Activated naive CD4-positive, alpha-beta T cell treated with anti-CD3 and anti-CD28 coated beads, Interleukin-2, amount 50 U/mL, for 24 hours (primary cell): Measurements from ENCODE around the gene HMGN2.
A peak's percentile ranks its signal among the peaks of the same experiment; 100 is the strongest.
"Not testable (repeated sequence)": the region's sequence is repeated elsewhere in the genome, so short reads cannot be mapped to it uniquely, and the experiment has no call there.

Source experiments
- H3K27ac Mint-ChIP-seq: one replicate; pipeline ENCODE4 v1.8.0; 2021; ENCODE audit warnings: mild to moderate bottlenecking, mixed read lengths
- H3K27me3 Mint-ChIP-seq: one replicate; pipeline ENCODE4 v1.8.0; 2021; ENCODE audit warnings: mixed read lengths
- H3K36me3 Mint-ChIP-seq: one replicate; pipeline ENCODE4 v1.8.0; 2021; ENCODE audit warnings: mixed read lengths
- H3K4me1 Mint-ChIP-seq: one replicate; pipeline ENCODE4 v1.8.0; 2021; ENCODE audit warnings: mixed read lengths
- H3K4me3 Mint-ChIP-seq: one replicate; pipeline ENCODE4 v1.8.0; 2021; ENCODE audit warnings: mild to moderate bottlenecking, mixed read lengths
- H3K9me3 Mint-ChIP-seq: one replicate; pipeline ENCODE4 v1.8.0; 2021; ENCODE audit warnings: mixed read lengths

Gene HMGN2

GRCh38 chr1:26500488-26501175 lies 28.4 kb downstream of the HMGN2 start:
- Mint-ChIP-seq H3K36me3 (no peaks in the 10 kb centered on the region), H3K4me3 (peak overlapping the region; percentile 87)

DNA sequence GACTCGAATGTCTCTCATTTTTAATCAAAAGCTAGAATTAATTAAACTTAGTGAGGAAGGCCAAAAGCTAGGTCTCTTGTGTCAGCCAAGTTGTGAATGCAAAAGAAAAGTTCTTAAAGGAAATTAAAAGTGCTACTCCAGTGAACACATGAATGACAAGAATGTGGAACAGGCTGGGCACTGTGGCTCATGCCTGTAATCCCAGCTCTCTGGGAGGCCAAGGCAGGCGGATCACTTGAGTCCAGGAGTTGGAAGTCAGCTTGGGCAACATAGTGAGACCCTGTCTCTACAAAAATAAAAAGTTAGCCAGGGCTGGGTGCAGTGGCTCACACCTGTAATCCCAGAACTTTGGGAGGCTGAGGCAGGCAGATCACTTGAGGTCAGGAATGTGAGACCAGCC lies 38.5 kb downstream of the HMGN2 start:
- not testable (repeated sequence) for H3K4me3 Mint-ChIP-seq

More at GRCh38 chr1:26500488-26501175, 28.4 kb downstream of the HMGN2 start:
- Mint-ChIP-seq H3K27me3 (no peaks in the 10 kb centered on the region), H3K27ac (peak overlapping the region; percentile 90), H3K9me3 (no peaks in the 10 kb centered on the region), H3K4me1 (peaks cover 5% of the 10 kb centered on the region)

GRCh38 chr1:26515836-26516235 lies 43.6 kb downstream of the HMGN2 start:
- H3K9me3 Mint-ChIP-seq, H3K27me3 Mint-ChIP-seq, H3K36me3 Mint-ChIP-seq, H3K4me3 Mint-ChIP-seq, H3K27ac Mint-ChIP-seq, H3K4me1 Mint-ChIP-seq: not testable (repeated sequence)

More for the DNA sequence above, 38.5 kb downstream of the HMGN2 start:
- H3K36me3 Mint-ChIP-seq, H3K27me3 Mint-ChIP-seq, H3K27ac Mint-ChIP-seq, H3K4me1 Mint-ChIP-seq, H3K9me3 Mint-ChIP-seq: not testable (repeated sequence)

GRCh38 chr1:26516987-26517765 lies 44.9 kb downstream of the HMGN2 start:
- Mint-ChIP-seq H3K4me1 (no peaks in the 10 kb centered on the region), H3K36me3 (no peaks in the 10 kb centered on the region), H3K4me3 (no peak overlapping the region), H3K27me3 (no peaks in the 10 kb centered on the region), H3K9me3 (no peaks in the 10 kb centered on the region), H3K27ac (no peak overlapping the region)

DNA sequence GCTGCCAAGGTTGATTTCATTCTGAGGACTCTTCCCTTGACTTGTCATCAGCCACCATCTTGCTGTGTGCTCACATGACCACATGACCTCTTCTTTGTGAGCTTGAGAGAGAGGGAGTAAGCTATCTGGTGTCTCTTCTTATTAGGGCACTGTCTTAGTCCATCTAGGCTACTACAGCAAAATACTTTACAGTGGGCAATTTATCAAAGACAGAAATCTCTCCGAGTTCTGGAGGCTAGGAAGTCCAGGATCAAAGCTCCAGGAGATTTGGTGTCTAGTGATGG lies 45.5 kb downstream of the HMGN2 start:
- Mint-ChIP-seq H3K4me3 (no peak overlapping the region), H3K9me3 (no peaks in the 10 kb centered on the region), H3K27ac (no peak overlapping the region), H3K36me3 (no peaks in the 10 kb centered on the region), H3K27me3 (no peaks in the 10 kb centered on the region), H3K4me1 (no peaks in the 10 kb centered on the region)

DNA sequence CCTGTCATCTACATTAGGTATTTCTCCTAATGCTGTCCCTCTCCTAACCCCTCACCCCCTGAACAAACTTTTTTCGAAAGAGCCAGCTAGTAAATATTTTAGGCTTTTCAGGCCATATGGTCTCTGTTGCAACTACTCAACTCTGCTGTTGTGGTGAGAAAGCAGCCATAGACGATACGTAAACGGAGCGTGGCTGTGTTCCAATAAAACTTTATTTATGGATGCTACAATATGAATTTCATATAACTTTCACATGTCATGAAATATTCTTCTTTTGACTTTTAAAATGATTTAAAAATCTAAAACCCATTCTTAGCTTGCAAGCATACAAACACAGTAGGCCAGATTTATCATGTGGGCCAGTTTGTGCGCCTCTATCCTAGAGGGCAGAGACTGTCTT lies 46.1 kb downstream of the HMGN2 start:
- Mint-ChIP-seq H3K27ac (no peak overlapping the region), H3K27me3 (no peaks in the 10 kb centered on the region), H3K4me3 (no peak overlapping the region), H3K9me3 (no peaks in the 10 kb centered on the region), H3K4me1 (no peaks in the 10 kb centered on the region), H3K36me3 (no peaks in the 10 kb centered on the region)

DNA sequence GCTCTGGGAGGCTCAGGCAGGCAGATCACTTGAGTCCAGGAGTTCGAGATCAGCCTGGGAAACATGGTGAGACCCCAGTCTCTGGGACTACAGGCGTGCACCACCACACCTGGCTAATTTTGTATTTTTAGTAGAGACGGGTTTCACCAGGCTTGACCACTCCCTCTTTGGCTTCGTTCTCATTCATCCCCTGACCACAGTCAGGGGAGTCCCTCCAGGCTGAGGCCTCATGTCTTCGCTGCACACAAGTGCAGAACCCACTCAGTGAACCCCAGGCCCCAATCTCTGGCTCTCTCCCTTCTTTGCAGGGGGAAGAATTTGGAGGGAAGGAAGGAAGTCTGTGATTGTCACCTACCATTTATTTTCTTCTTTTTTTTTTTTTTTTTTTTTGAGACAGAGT lies 48.1 kb downstream of the HMGN2 start:
- no peaks in the 10 kb centered on the region for H3K27me3 Mint-ChIP-seq
- no peaks in the 10 kb centered on the region for H3K36me3 Mint-ChIP-seq
- peaks cover 4% of the 10 kb centered on the region for H3K4me1 Mint-ChIP-seq
- H3K27ac Mint-ChIP-seq = no peak overlapping the region
- no peaks in the 10 kb centered on the region for H3K9me3 Mint-ChIP-seq
- H3K4me3 Mint-ChIP-seq = no peak overlapping the region

DNA sequence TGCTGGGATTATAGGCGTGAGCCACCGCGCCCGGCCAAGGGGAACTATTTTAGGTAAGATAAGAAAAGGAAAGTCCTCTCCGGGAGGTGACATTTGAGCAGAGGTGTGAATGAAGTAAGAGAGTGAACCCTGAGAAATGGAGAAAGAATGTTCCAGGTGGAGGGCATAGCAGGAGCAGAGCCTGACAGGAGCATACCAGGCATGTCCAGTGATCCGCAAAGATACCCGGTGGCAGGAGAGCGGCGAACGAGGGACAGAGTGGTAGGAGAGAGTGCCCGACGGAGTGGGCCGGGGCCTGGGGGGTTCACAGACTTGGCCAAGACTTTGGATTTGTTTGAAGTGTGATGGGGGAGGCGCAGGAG lies 49.4 kb downstream of the HMGN2 start:
- H3K36me3 Mint-ChIP-seq = no peaks in the 10 kb centered on the region

GRCh38 chr1:26522073-26522472 lies 49.8 kb downstream of the HMGN2 start:
- no peaks in the 10 kb centered on the region for H3K9me3 Mint-ChIP-seq
- H3K27ac Mint-ChIP-seq = no peak overlapping the region
- H3K4me1 Mint-ChIP-seq = peaks cover 4% of the 10 kb centered on the region
- no peak overlapping the region for H3K4me3 Mint-ChIP-seq
- H3K27me3 Mint-ChIP-seq = no peaks in the 10 kb centered on the region
- H3K36me3 Mint-ChIP-seq = no peaks in the 10 kb centered on the region

More for the DNA sequence above, 49.4 kb downstream of the HMGN2 start:
- Mint-ChIP-seq H3K27ac (no peak overlapping the region), H3K9me3 (no peaks in the 10 kb centered on the region), H3K4me1 (peaks cover 4% of the 10 kb centered on the region), H3K27me3 (no peaks in the 10 kb centered on the region), H3K4me3 (no peak overlapping the region)

DNA sequence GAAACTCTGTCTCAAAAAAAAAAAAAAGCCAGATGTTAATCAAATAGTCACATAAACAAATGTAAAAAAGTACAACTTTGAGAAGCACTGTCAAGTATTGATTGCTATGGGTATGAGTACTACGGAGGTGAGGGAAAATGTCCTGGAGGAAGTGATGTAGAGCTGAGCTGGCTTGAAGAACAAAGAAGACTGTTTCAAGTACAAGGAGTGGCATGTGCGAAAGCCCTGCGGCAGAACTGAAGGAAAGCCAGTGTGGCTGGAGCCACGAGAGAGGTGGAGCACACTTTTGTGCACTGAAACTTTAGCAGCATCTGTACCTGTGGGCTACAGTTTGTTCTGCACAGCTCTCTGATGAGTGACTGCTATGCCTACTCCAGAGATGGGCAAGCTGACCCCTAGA lies 51.9 kb downstream of the HMGN2 start:
- H3K4me1 Mint-ChIP-seq = peaks cover 7% of the 10 kb centered on the region
- H3K4me3 Mint-ChIP-seq = no peak overlapping the region
- H3K27ac Mint-ChIP-seq = no peak overlapping the region
- H3K27me3 Mint-ChIP-seq = no peaks in the 10 kb centered on the region
- H3K36me3 Mint-ChIP-seq = no peaks in the 10 kb centered on the region
- no peaks in the 10 kb centered on the region for H3K9me3 Mint-ChIP-seq
